ENCODE measurements around the gene TBC1D22A. TPM values are rescaled to one million over a fixed set of nuclear protein-coding genes. Genes with fewer than 3 reads are reported as not detected.

The TBC1D22A gene
- total and polyA plus RNA-seq, 8 donors: 13.3 to 53.1 (median 21.5) TPM

GRCh38 chr22:46994983-46995382 lies 232.5 kb downstream of the TBC1D22A start:
- intact Hi-C loops (cut with DNase I; ENCODE audit: low total_unique reads): no loop called here
- no peaks in the 10 kb centered on the region for H3K9me3 ChIP-seq
- DNase-seq: peak in 1 of 2 donors; percentile 23
- no peaks in the 10 kb centered on the region for H3K27me3 ChIP-seq
- TF ChIP-seq EP300 (IDR thresholded peaks at IDR 0.05) (no peak), POLR2A (IDR thresholded peaks at IDR 0.05) (no peak), POLR2AphosphoS5 (IDR thresholded peaks at IDR 0.05) (no peak), CTCF (IDR thresholded peaks at IDR 0.05) (no peak)
- H3K4me1 ChIP-seq: peaks cover 3 to 17% (median 10%) of the 10 kb centered on the region in 4 donors
- 83 to 96% (median 92%) methylated on average over 12 to 13 of the region's 13 CpGs for WGBS, 5 donors
- peaks cover 19 to 71% (median 51%) of the 10 kb centered on the region in 4 donors for H3K36me3 ChIP-seq
- H3K4me3 ChIP-seq: no peak overlapping the region
- H3K27ac ChIP-seq: no peak overlapping the region

- Histone ChIP-seq H3K4me1 (peaks cover 3 to 17% (median 10%) of the 10 kb centered on the region in 4 donors), H3K27me3 (no peaks in the 10 kb centered on the region), H3K4me3 (no peak overlapping the region), H3K9me3 (no peaks in the 10 kb centered on the region), H3K36me3 (peaks cover 19 to 63% (median 46%) of the 10 kb centered on the region in 4 donors), H3K27ac (no peak overlapping the region)
- WGBS, 5 donors: 93 to 96% (median 94%) methylated on average over 20 to 24 of the region's 24 CpGs
- no peak for DNase-seq
- TF ChIP-seq CTCF (IDR thresholded peaks at IDR 0.05) (no peak), POLR2AphosphoS5 (IDR thresholded peaks at IDR 0.05) (no peak), POLR2A (IDR thresholded peaks at IDR 0.05) (no peak), EP300 (IDR thresholded peaks at IDR 0.05) (no peak)
- intact Hi-C loops (cut with DNase I; ENCODE audit: low total_unique reads): no loop called here
These were observed 233.3 kb downstream of the TBC1D22A start for GRCh38 chr22:46995501-46996360.

- no peak for DNase-seq
- peaks cover 3 to 17% (median 10%) of the 10 kb centered on the region in 4 donors for H3K4me1 ChIP-seq
- H3K4me3 ChIP-seq: no peak overlapping the region
- no peak overlapping the region for H3K27ac ChIP-seq
- H3K36me3 ChIP-seq: peaks cover 15 to 53% (median 36%) of the 10 kb centered on the region in 4 donors
- WGBS, 5 donors: 87 to 92% (median 89%) methylated on average over 11 of the region's 11 CpGs
- no peak for TF ChIP-seq CTCF (IDR thresholded peaks at IDR 0.05)
- no peak for TF ChIP-seq POLR2A (IDR thresholded peaks at IDR 0.05)
- TF ChIP-seq EP300 (IDR thresholded peaks at IDR 0.05): no peak
- no peak for TF ChIP-seq POLR2AphosphoS5 (IDR thresholded peaks at IDR 0.05)
- intact Hi-C loops (cut with DNase I; ENCODE audit: low total_unique reads): no loop called here
- H3K9me3 ChIP-seq: no peaks in the 10 kb centered on the region
- no peaks in the 10 kb centered on the region for H3K27me3 ChIP-seq
These were observed 234.3 kb downstream of the TBC1D22A start for GRCh38 chr22:46996595-46997310.

- Histone ChIP-seq H3K36me3 (peaks cover 8 to 46% (median 29%) of the 10 kb centered on the region in 4 donors), H3K27me3 (no peaks in the 10 kb centered on the region), H3K4me1 (peaks cover 3 to 17% (median 10%) of the 10 kb centered on the region in 4 donors), H3K27ac (no peak overlapping the region), H3K9me3 (no peaks in the 10 kb centered on the region), H3K4me3 (no peak overlapping the region)
- intact Hi-C loops (cut with DNase I; ENCODE audit: low total_unique reads): no loop called here
- WGBS, 5 donors: 85 to 89% (median 88%) methylated on average over 15 of the region's 15 CpGs
- TF ChIP-seq POLR2A (IDR thresholded peaks at IDR 0.05) (no peak), CTCF (IDR thresholded peaks at IDR 0.05) (no peak), POLR2AphosphoS5 (IDR thresholded peaks at IDR 0.05) (no peak), EP300 (IDR thresholded peaks at IDR 0.05) (no peak)
- no peak for DNase-seq
These were observed 235.0 kb downstream of the TBC1D22A start for GRCh38 chr22:46997311-46997970.
